CD4-positive, alpha-beta memory T cell (primary cell): Measurements from ENCODE around the gene TSPAN14. TPM values are rescaled to one million over a fixed set of nuclear protein-coding genes. Genes with fewer than 3 reads are reported as not detected.
"Not testable (repeated sequence)": the region's sequence is repeated elsewhere in the genome, so short reads cannot be mapped to it uniquely, and the experiment has no call there.

Source experiments
- CTCF ChIA-PET: fragments of 350-600 bp; sonication (Branson Sonifier 250); formaldehyde crosslinking; loops from one replicate; lab custom pipeline; 2021; ENCODE audit warnings: inconsistent platforms; ENCODE audit not compliant: partially characterized antibody; lab: Charles Lee
- POLR2A ChIA-PET: fragments of 350-600 bp; sonication (Branson Sonifier 250); formaldehyde crosslinking; loops from one replicate; lab custom pipeline; 2021; ENCODE audit not compliant: partially characterized antibody; lab: Charles Lee
- DNase-seq, 5 donors: peaks; one replicate each; pipeline versions ENCODE4 v3.0.0 to v3.0.0-alpha.2; 2020 to 2022; ENCODE audit warnings: mixed read lengths in 1 of 5
- H3K27ac ChIP-seq: one replicate; pipeline ENCODE4 v1.7.0; 2013; ENCODE audit warnings: low read depth, low read length
- H3K27me3 ChIP-seq: 2 replicates; pipeline ENCODE4 v1.7.0; 2013; ENCODE audit warnings: mild to moderate bottlenecking, low read length, moderate library complexity; ENCODE audit not compliant: insufficient read depth
- H3K36me3 ChIP-seq: 2 replicates; pipeline ENCODE4 v1.7.0; 2013; ENCODE audit warnings: mild to moderate bottlenecking, low read length, moderate library complexity; ENCODE audit not compliant: insufficient read depth
- H3K4me1 ChIP-seq: 2 replicates; pipeline ENCODE4 v1.7.0; 2013; ENCODE audit warnings: mild to moderate bottlenecking, low read length, moderate library complexity; ENCODE audit not compliant: insufficient read depth
- H3K4me3 ChIP-seq, 2 donors: one replicate each; pipeline ENCODE4 v1.7.0; 2013; ENCODE audit warnings: low read length in 2 of 2, mild to moderate bottlenecking in 1 of 2
- H3K9me3 ChIP-seq, 2 donors: one replicate each; pipeline ENCODE4 v1.7.0; 2013; ENCODE audit warnings: low read length in 2 of 2, control low read depth in 1 of 2; ENCODE audit not compliant: control insufficient read depth in 1 of 2
- H3K27ac Mint-ChIP-seq, 7 donors: one replicate each; pipeline ENCODE4 v1.8.0; 2020 to 2021; ENCODE audit warnings: mixed read lengths in 7 of 7, mild to moderate bottlenecking in 6 of 7, inconsistent platforms in 3 of 7, moderate library complexity in 3 of 7
- H3K27me3 Mint-ChIP-seq, 2 donors: one replicate each; pipeline ENCODE4 v1.8.0; 2020 to 2021; ENCODE audit warnings: mixed read lengths in 2 of 2
- H3K36me3 Mint-ChIP-seq, 2 donors: one replicate each; pipeline ENCODE4 v1.8.0; 2020 to 2021; ENCODE audit warnings: mixed read lengths in 2 of 2, inconsistent platforms in 1 of 2, mild to moderate bottlenecking in 1 of 2
- H3K4me1 Mint-ChIP-seq, 4 donors: one replicate each; pipeline ENCODE4 v1.8.0; 2020 to 2021; ENCODE audit warnings: mixed read lengths in 4 of 4, mild to moderate bottlenecking in 1 of 4
- H3K4me3 Mint-ChIP-seq, 8 donors: one replicate each; pipeline ENCODE4 v1.8.0; 2020 to 2021; ENCODE audit warnings: mixed read lengths in 8 of 8, mild to moderate bottlenecking in 7 of 8, moderate library complexity in 6 of 8, inconsistent platforms in 3 of 8
- H3K9me3 Mint-ChIP-seq, 8 donors: one replicate each; pipeline ENCODE4 v1.8.0; 2020 to 2021; ENCODE audit warnings: mixed read lengths in 8 of 8, mild to moderate bottlenecking in 5 of 8, inconsistent platforms in 3 of 8, moderate library complexity in 1 of 8
- intact Hi-C: fragments of 100-400 bp; cut with micrococcal nuclease; formaldehyde crosslinking; loops from one replicate; pipeline ENCODE4 v1.15.1; 2023
- polyA plus RNA-seq, 2 donors: library from polyadenylated mRNA; unstranded; fragments of 300-500 nt; fragmentation: Illumina TruSeq; gene quantifications; one replicate each; pipeline ENCODE4 v1.2.3, GENCODE V29; 2021
- total RNA-seq, 2 experiments: library from RNA; stranded (reverse); gene quantifications; one replicate each; pipeline ENCODE4 v1.2.3, GENCODE V29; 2021

The TSPAN14 gene
- total and polyA plus RNA-seq, 4 experiments from 2014 or later, result 148 to 246 (median 152) TPM

DNA sequence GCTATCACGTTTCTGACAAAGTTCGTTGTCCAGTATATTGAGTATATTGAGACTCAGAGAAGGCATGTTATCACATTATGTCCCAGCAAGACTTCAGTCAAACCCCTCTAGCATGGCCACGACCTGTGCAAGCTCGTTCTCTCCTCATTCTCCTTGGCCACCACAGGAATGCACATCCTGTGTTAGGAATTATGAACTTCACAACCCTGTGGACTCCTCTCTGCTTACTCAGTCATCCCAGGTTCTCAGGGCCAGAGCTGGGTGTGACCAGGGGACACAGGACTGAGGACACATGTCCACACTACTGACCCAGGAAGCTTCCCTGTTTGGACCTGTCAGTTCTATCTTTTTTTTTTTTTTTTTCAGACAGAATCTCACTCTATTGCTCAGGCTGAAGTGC, 87.9 kb downstream of the TSPAN14 start:
- Mint-ChIP-seq H3K27me3 (peaks cover 1% of the 10 kb centered on the region in 2 donors), H3K9me3 (no peaks in the 10 kb centered on the region), H3K27ac (peak overlapping the region in 1 of 7 donors; percentile 6), H3K4me3 (no peak overlapping the region), H3K36me3 (no peaks in the 10 kb centered on the region), H3K4me1 (peaks cover 3 to 9% (median 7%) of the 10 kb centered on the region in 4 donors)
- H3K4me3 ChIP-seq, result no peak overlapping the region
- H3K36me3 ChIP-seq, result no peaks in the 10 kb centered on the region
- ChIA-PET POLR2A (interaction anchor here (1.8 kb wide), 1 partner anchor 11 kb away, joined by 4 read pairs; no protein-coding TSS in a partner anchor), CTCF (interaction anchor here (0.6 to 1.4 kb wide), 5 partner anchors 36 to 463 kb away, joined by 3 to 5 read pairs (median 3); partner anchors contain the start of gene TMEM254)
- DNase-seq, result no peak
- no peaks in the 10 kb centered on the region for H3K9me3 ChIP-seq
- intact Hi-C loops, result no loop called here
- no peak overlapping the region for H3K27ac ChIP-seq
- H3K27me3 ChIP-seq, result no peaks in the 10 kb centered on the region
- no peaks in the 10 kb centered on the region for H3K4me1 ChIP-seq

DNA sequence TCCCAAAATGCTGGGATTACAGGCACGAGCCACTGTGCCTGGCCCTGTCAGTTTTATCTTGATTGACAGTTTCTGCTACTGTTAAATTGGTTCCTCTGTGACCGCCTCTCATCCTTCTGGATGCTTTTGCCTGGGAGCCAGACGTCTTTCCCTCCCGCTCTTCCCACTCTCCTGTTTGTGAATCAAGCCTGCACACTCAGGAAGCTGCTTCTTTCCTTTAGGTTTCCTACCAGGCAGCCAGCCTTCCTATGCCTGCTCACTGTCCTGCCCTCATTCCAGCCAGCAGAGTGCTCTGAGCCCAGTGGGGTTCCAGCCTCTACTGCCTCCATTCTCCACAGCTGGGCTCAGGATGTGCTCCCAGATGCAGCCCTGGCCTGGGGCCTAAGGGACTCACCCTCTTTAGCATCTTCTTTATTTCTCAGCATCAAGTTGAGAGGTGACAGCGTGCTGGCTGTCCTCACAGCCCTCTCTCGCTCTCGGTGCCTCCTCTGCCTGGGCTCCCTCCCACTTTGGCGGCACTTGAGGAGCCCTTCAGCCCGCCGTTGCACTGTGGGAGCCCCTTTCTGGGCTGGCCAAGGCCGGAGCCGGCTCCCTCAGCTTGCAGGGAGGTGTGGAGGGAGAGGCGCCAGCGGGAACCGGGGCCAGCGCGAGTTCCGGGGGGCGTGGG, 88.7 kb downstream of the TSPAN14 start:
- Mint-ChIP-seq H3K27me3 (peaks cover 1 to 5% of the 10 kb centered on the region in 2 donors), H3K36me3 (no peaks in the 10 kb centered on the region), H3K27ac (peak overlapping the region in 3 of 7 donors; percentile 52 to 84 (median 60)), H3K9me3 (no peaks in the 10 kb centered on the region), H3K4me3 (no peak overlapping the region), H3K4me1 (peaks cover 0 to 9% (median 7%) of the 10 kb centered on the region in 4 donors)
- H3K9me3 ChIP-seq, result no peaks in the 10 kb centered on the region
- CTCF ChIA-PET, result interaction anchor here (0.6 to 1.1 kb wide), 2 partner anchors 37 to 464 kb away, joined by 3 read pairs; partner anchors contain the start of gene TMEM254
- H3K4me1 ChIP-seq, result no peaks in the 10 kb centered on the region
- no peaks in the 10 kb centered on the region for H3K36me3 ChIP-seq
- DNase-seq, result no peak
- intact Hi-C loops, result no loop called here
- H3K27ac ChIP-seq, result no peak overlapping the region
- POLR2A ChIA-PET, result interaction anchor here (1.8 kb wide), 1 partner anchor 12 kb away, joined by 4 read pairs; no protein-coding TSS in a partner anchor
- no peaks in the 10 kb centered on the region for H3K27me3 ChIP-seq
- no peak overlapping the region for H3K4me3 ChIP-seq

DNA sequence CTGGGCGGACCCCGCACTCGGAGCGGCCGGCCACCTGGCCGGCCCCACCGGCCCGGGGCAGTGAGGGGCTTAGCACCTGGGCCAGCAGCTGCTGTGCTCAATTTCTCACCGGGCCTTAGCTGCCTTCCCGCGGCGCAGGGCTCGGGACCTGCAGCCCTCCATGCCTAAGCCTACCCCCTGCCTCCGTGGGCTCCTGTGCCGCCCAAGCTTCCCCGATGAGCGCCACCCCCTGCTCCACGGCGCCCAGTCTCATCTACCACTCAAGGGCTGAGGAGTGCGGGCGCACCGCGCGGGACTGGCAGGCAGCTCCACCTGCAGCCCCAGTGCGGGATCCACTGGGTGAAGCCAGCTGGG, 89.2 kb downstream of the TSPAN14 start:
- H3K36me3 ChIP-seq, H3K9me3 Mint-ChIP-seq, POLR2A ChIA-PET, DNase-seq, H3K4me3 Mint-ChIP-seq, H3K4me1 ChIP-seq, CTCF ChIA-PET, H3K4me3 ChIP-seq, H3K4me1 Mint-ChIP-seq, intact Hi-C loops, H3K36me3 Mint-ChIP-seq, H3K27ac ChIP-seq, H3K9me3 ChIP-seq, H3K27me3 Mint-ChIP-seq, H3K27ac Mint-ChIP-seq, H3K27me3 ChIP-seq: not testable (repeated sequence)

DNA sequence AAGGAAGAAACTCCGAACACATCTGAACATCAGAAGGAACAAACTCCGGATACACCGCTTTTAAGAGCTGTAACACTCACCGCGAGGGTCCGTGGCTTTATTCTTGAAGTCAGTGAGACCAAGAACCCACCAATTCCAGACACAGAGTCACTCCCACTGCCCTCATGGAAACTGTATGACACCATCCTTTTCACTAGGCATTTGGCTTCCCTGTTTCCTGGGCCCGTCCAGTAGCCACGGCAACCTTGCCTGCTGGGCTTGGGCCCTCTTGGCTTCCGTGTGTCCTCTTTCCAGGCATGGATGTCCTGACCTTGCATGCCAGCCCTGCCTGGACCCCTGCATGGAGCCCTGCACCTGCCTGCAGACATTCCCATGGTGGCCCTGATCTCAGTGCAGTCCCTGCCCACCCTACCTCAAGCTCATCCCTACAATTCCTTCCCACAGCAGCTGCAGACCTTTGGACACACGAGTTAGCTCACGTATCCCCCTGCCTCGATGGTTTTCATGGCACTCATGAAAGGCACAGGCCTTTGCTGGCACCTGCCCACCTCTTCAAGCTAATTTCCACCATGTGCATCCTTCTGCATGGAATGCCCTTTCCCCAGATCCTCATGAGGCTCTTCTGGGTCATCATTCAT, 90.3 kb downstream of the TSPAN14 start:
- CTCF ChIA-PET, result no interaction called here
- Mint-ChIP-seq H3K27me3 (peaks cover 3 to 10% of the 10 kb centered on the region in 2 donors), H3K27ac (no peak overlapping the region), H3K4me3 (no peak overlapping the region), H3K36me3 (no peaks in the 10 kb centered on the region), H3K4me1 (peaks cover 0 to 9% (median 7%) of the 10 kb centered on the region in 4 donors), H3K9me3 (no peaks in the 10 kb centered on the region)
- POLR2A ChIA-PET, result no interaction called here
- H3K4me1 ChIP-seq, result no peaks in the 10 kb centered on the region
- no peaks in the 10 kb centered on the region for H3K27me3 ChIP-seq
- H3K4me3 ChIP-seq, result no peak overlapping the region
- intact Hi-C loops, result no loop called here
- H3K36me3 ChIP-seq, result no peaks in the 10 kb centered on the region
- no peak for DNase-seq
- H3K9me3 ChIP-seq, result no peaks in the 10 kb centered on the region
- no peak overlapping the region for H3K27ac ChIP-seq

DNA sequence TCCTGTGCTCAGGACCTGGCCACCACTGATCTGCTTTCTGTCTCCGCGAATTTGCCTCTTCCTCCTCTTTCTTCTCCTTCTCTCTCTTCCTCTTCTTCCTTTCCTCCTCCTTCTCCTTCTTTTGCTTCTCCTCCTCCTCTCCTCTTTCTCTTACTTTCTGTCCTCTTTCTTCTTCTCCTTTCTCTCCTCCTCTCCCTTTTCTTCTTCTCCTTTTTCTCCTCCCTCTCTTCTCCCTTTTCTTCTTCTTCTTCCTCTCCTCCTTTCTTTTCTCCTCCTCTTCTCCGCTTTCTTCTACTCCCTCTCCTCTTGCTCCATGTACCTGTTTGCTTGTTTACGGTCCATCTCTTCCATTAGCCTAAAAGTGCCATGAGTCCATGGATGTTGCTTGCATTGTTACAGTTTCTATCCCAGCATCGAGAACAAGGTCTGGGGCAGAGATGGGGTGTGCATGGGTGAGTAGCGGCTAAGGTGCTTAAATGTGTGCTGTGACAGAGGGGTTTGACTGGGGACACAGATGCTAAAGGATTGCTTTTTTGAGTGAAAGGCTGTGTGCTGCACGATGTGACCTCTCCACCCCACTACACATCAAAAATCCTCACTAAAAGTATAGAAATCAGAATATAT, 91.3 kb downstream of the TSPAN14 start:
- H3K9me3 Mint-ChIP-seq, result no peaks in the 10 kb centered on the region
- peaks cover 0 to 9% (median 7%) of the 10 kb centered on the region in 4 donors for H3K4me1 Mint-ChIP-seq
- POLR2A ChIA-PET, result no interaction called here
- H3K4me3 ChIP-seq, result no peak overlapping the region
- no peaks in the 10 kb centered on the region for H3K36me3 Mint-ChIP-seq
- H3K9me3 ChIP-seq, result no peaks in the 10 kb centered on the region
- peak overlapping the region in 2 of 7 donors; percentile 61 to 88 for H3K27ac Mint-ChIP-seq
- CTCF ChIA-PET, result interaction anchor here (0.9 kb wide), 1 partner anchor 82 kb away, joined by 3 read pairs; no protein-coding TSS in a partner anchor
- no peaks in the 10 kb centered on the region for H3K27me3 ChIP-seq
- no peaks in the 10 kb centered on the region for H3K36me3 ChIP-seq
- peaks cover 3 to 10% of the 10 kb centered on the region in 2 donors for H3K27me3 Mint-ChIP-seq
- H3K4me1 ChIP-seq, result no peaks in the 10 kb centered on the region
- no peak overlapping the region for H3K4me3 Mint-ChIP-seq
- no peak overlapping the region for H3K27ac ChIP-seq
- intact Hi-C loops, result no loop called here
- no peak for DNase-seq

DNA sequence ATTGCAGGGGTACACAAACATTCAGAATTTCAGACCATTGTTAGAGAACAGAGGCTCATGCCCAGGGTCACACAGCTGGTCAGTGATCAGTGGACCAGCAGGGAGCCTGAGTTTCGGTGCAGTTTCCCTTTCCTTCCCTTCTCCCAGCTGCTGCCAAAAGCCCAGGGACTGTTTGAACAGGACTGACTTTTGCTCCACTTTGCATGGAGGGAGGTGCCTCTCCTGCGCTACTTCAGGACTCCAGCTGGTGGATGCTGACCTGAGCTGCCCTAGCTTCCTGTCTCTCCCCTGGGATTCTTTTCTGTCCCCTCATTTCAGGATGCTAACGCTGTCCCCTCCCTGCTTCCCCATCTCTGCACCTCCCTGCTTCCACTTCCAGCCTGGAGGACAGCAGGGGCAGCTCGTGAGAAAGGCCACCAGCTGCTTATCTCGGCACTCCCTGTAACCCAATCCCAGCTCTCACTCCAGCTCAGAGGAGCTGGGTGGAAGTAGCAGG, 98.1 kb downstream of the TSPAN14 start:
- Histone ChIP-seq H3K9me3 (no peaks in the 10 kb centered on the region), H3K4me3 (no peak overlapping the region), H3K36me3 (no peaks in the 10 kb centered on the region), H3K4me1 (no peaks in the 10 kb centered on the region), H3K27me3 (no peaks in the 10 kb centered on the region), H3K27ac (no peak overlapping the region)
- DNase-seq, result no peak
- Mint-ChIP-seq H3K36me3 (no peaks in the 10 kb centered on the region), H3K27me3 (peaks cover 6 to 7% of the 10 kb centered on the region in 2 donors), H3K4me1 (no peaks in the 10 kb centered on the region), H3K27ac (no peak overlapping the region), H3K4me3 (no peak overlapping the region), H3K9me3 (no peaks in the 10 kb centered on the region)
- ChIA-PET POLR2A (no interaction called here), CTCF (interaction anchor here (1.1 kb wide), 1 partner anchor 111 kb away, joined by 4 read pairs; no protein-coding TSS in a partner anchor)
- intact Hi-C loops, result no loop called here

DNA sequence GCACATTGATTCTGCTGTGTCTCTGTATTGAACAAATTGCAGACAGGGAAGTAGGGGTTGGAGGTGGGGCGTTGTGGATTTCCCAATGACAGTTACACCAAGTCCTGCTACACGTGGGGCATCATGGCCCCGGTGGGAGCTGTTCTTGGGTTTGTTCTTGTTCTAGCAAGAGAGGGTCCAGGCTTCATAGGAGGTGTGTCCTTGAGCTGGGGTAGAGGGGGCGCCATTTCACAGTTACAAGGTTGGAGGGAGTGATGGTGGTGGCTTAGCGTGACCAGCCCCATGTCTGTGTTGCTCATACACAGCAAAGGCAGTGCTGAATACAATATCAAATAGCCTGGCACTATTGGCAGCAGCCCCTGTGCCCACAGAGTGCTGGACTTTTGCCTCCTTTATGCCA, 99.3 kb downstream of the TSPAN14 start:
- peak overlapping the region in 1 of 7 donors; percentile 37 for H3K27ac Mint-ChIP-seq
- H3K9me3 Mint-ChIP-seq, result no peaks in the 10 kb centered on the region
- POLR2A ChIA-PET, result no interaction called here

More for the DNA sequence above, 99.3 kb downstream of the TSPAN14 start:
- DNase-seq, result no peak
- no peaks in the 10 kb centered on the region for H3K36me3 Mint-ChIP-seq
- Histone ChIP-seq H3K36me3 (no peaks in the 10 kb centered on the region), H3K4me3 (no peak overlapping the region), H3K27ac (no peak overlapping the region), H3K27me3 (no peaks in the 10 kb centered on the region), H3K4me1 (no peaks in the 10 kb centered on the region), H3K9me3 (no peaks in the 10 kb centered on the region)
- intact Hi-C loops, result no loop called here
- CTCF ChIA-PET, result no interaction called here
- peaks cover 5 to 6% of the 10 kb centered on the region in 2 donors for H3K27me3 Mint-ChIP-seq
- H3K4me1 Mint-ChIP-seq, result no peaks in the 10 kb centered on the region
- no peak overlapping the region for H3K4me3 Mint-ChIP-seq
